HG03442 (cell line): ENCODE results near the gene TOMM40L.
"Not testable (repeated sequence)": the region's sequence is repeated elsewhere in the genome, so short reads cannot be mapped to it uniquely, and the experiment has no call there.

Experiments used
- ATAC-seq: cut with Tn5 transposase; IDR thresholded peaks from one replicate; pipeline ENCODE4 v1.9.1; 2021; ENCODE audit warnings: mild to moderate bottlenecking, moderate library complexity; ENCODE audit not compliant: unreplicated experiment

The TOMM40L gene

DNA sequence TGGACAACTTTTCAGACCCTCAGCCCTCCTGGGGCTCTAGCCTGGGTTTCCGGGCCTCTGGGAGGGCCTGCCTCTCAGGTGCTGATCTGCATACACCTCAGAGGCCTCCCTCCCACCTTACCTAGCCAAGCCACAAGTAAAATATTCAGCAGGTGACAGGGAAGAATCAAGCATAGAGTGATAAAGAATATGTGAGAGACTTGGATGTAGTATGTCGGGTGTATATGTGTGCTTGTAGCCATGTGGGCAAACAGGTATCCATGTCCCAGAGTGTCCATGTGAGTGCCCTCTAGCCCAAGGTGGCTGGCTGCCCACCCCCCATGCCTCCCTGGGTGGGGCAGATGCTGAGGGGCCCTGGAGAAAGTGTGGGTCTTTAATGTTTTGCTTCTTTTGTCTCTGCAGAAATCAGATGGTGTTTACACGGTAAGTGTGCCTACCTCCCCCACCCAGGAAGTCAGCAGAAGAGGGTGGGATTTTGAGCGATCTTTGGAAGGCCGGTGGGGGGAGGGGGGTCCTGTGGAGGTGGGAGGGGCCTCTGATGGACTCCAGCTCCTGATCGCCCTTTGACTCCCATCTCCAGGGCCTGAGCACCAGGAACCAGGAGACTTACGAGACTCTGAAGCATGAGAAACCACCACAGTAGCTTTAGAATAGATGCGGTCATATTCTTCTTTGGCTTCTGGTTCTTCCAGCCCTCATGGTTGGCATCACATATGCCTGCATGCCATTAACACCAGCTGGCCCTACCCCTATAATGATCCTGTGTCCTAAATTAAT, 7.4 kb upstream of the TOMM40L start:
- no peak for ATAC-seq

DNA sequence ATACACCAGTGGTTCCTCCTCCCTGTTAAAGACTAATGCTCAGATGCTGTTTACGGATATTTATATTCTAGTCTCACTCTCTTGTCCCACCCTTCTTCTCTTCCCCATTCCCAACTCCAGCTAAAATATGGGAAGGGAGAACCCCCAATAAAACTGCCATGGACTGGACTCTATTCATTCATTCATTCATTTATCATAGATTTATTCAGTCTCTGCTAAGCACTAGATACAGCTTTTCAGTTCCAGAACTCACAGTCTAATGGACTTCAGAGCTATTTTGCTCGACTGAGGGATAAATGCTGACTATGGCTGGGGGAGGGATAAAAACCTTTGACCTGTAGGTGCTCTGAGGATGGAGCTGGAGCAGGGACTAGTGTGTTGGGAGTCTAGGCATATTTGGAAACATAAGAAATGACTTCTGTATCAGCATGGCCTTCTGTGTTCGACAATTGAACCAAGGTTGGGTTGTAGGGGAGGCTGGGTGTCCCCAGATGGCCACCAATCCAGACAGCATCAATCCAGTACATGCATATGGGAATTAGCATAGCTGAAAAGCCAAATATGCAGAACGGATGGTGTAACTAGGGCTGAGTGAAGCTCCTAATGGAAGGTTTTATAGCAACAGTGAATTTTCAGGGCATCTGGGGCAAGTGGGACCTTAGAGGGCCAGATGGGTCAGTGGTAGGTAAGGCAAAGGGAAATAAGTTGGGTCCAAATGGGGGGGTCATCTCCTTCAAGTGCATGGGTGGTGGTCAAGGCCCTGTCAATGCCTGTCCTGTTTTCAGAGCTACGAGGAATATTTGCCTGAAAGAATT, 6.6 kb upstream of the TOMM40L start:
- no peak for ATAC-seq

DNA sequence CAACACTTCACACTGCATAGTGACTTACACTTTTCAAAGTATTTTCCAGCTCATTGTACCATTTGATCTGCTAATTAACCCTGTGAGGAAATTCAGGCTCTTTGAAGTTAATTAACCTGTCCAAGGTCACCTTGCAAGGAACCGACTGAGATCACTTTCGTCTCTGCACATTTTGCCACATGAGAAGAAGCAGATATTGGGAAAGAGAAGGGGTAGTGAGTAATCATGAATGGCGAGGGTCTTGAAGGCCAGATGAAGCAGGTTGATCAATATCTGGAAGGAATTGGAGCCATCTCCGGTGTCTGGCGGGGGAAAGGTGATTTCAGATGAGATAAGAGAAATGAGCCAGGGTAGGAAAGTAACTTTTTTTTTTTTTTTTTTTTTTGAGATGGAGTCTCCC, 5.9 kb upstream of the TOMM40L start:
- ATAC-seq = no peak

DNA sequence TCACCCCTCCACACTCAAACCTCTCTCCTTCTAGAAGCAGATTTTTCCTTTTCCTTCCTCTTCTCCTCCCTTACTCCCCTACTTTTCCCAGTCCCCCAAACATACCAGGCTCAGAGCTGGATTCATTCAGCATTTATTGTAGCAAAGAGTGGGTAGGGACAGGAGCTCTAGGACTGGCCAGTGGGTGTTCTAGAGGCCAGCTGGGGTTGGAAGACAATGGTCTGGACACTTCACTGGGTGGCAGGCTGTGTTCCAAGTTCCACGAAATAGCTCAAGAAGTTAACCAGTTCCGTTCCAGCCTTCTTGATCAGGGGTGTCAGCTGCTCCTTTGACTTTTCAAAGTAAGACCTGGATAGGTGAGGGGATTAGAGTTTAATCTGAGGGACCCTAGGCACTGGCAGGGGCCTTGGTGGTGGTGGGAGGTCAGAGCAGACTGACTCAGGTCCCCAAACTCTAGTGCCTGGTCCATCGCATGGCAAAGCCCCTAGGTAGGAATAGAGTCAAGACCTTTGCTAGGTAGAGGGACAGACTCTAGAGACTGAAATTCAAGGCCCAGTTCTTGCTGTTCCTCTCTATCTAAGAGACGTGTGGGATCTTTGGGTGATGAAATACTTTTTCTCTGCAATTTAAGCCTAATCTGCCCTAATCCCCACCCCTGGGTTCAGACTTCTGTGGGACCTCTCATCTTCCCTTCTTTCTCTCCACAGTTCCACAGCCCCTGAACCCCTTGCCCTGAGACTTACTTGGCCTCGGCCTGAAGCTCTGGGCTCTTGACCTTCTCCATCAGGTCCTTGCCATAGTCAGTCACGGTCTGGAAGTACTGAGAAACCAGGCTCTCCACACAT, 3.5 kb upstream of the TOMM40L start:
- ATAC-seq = no peak

DNA sequence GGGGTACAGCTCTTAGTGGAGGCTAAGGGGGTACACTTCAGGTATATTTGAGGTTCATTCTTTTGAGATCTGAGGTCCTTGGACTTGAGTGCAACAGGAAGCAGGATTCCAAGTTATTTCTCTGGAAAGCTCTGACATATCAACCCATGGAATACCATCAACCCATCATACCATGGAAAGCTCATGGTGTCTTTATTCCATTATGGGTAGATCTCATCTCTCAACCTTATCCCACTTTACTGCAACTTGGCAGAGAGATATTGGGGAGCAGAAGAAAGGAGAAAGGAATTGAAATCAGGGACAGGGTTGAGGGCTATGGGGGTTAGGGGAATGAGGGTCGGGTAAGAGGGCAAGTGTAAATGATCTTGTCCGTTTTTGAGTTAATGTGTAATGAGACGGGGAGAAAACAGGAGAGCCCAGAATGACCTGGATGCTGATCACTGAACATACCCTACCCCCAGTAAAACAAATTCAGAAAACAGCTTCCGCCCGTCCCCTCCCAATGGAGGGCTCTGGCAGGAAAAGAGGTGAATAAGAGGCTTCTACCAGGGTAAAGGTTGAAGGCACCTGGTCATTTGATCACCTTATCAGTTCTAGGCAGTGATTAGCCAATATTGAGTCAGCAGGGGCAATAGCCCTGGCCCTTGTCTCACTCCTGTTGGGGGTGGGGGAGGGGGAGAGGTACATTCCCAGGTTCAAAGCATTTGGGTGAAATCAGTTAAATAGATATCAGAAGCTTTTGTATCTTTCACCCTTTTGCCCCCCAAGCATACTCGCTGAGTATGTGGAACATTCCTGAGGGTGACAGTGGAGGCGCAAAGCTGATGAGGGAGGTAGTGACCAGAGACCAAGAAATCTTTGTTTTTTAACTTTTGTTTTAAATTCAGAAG, 1.8 kb upstream of the TOMM40L start:
- ATAC-seq = no peak

DNA sequence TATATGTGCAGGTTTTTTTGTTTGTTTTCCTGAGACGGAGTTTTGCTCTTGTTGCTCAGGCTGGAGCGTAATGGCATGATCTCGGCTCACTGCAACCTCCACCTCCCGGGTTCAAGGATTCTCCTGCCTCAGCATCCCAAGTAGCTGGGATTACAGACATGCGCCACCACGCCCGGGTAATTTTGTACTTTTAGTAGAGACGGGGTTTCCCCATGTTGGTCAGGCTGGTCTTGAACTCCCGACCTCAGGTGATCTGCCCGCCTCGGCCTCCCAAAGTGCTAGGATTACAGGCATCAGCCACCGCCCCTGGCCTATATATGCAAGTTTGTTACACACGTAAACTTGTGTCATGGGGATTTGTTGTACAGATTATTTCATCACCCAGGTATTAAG, 1.2 kb upstream of the TOMM40L start:
- not testable (repeated sequence) for ATAC-seq

DNA sequence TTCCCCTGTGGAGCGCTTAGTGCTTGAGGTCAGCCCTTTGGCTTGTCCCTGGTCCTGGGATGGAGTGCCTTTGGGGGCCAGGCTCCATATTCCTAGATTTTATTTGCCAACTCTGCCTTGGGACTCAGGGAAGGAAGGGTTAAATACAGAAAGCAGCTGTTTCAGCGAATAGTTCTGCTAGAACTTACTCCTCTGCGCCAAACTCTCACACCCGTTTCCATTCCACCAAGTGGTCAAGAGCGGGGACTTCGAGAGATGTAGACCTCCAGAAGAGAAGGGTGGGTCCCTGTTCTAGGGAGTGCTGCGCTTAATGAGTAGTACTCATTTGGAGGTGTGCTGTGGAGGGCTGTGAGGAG, 704 bp upstream of the TOMM40L start:
- ATAC-seq = no peak

DNA sequence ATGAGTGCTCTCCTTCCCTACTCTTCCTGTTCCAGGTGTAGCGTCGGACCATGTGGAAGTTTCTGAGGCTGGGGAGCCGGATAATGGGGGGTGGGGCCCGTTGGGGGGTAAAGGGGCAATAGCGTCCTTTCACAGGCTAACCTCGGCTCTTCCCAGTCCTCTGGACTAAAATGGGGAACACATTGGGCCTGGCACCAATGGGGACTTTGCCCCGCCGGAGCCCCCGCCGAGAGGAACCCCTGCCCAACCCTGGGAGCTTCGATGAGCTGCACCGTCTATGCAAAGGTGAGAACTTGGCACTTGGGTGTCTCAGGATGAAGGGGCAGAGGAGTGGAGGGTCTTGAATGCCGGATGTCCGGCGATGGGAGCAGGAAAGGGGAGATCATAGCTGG, 456 bp downstream of the TOMM40L start:
- no peak for ATAC-seq

DNA sequence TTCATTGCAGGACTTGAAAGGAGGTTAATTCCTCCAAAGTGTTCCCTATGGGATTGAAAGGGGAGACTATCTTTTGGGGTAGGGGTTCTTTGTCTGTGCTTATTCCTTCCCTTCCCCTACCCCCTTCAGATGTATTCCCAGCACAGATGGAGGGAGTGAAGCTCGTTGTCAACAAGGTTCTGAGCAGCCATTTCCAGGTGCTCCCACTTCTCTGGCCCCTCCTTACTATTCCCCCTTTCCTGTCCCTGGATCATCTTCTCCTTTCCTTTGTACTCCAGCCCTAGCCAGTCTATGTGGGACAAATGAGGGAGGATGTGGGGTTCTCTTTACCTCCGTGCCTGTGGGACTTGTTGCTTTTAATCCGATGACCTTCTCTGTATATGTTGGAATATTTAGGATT, 899 bp downstream of the TOMM40L start:
- ATAC-seq = no peak

DNA sequence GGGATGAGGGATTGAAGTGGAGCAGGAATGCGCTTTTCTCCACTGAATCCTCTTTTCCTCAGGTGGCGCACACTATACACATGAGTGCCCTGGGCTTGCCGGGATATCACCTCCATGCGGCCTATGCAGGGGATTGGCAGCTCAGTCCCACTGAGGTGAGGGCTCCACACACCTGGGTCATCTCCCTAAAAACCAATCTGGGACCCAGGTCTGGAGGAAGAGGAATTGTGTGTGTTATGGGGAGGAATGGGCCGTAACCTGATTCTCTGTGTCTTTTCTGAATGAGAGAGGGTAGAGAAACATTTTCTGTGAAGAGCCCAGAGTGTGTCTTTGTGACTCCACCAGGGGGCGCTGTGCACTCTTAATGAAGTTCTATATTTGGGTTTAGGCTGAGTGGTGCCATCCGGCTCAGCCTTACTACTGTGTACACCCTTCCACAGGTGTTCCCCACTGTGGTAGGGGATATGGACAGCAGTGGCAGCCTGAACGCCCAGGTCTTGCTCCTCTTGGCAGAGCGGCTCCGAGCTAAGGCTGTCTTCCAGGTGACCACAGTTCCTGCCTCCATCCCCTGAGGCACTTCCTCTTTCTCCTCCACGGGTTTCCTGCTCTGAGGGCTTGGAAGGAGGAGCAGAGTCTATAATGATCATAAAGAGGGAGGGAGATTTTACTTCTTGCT, 1.5 kb downstream of the TOMM40L start:
- ATAC-seq = peak; percentile 28

DNA sequence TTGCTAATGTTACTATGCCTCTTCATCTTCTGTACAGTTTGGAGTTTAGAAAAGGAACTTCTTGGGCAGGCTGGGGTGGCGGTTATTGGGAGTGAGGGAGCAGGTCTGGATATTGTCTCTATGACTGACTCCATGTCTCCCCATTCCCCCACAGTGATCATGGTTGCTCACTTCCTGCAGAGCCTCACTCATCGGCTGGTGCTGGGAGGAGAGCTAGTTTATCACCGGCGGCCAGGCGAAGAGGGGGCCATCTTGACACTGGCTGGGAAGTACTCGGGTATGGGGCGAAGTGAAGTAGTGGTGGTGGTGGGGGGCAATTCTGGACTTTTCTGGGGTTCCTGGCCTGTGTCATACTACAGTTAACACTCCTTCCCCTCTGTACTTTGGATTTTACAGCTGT, 2.2 kb downstream of the TOMM40L start:
- ATAC-seq = no peak

DNA sequence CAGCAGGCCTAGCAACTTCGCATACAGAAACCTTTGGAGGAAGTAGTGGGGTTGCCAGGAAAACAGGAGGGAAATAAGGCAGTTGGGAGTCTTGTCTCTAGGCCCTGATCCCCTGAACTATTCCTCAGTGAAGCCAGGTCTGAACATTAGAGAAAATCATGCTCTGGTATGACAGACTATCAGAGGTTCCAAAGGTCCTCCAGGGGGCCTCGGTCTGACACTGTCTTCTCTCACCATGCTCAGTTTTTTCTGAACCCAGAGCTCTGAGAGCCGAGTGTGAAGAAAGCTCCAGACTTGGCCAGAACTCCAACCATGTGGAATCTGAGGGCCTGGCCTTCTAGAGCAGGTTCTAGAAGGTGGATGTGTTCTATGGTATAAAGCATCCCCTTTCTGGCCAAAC, 4.0 kb downstream of the TOMM40L start:
- ATAC-seq = no peak

DNA sequence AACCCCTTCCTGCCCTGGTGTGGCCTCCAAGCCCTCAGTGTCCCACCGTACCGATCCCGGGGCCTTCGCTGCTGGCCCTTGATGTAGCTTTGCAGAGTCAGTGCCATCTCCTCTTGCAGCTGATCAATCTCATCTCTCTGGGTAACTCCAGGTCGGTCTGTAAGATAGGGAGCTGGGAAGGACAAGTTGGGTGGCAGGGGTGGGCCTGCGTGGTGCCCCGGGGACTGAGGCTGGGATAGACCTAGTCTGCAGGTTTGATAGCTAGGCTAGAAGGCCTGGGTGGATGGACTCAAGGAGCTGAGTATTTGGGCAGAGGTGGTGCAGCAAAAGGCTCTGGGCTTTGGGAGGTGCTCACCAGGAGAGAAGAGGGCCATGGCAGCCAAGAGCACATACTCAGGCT, 4.9 kb downstream of the TOMM40L start:
- no peak for ATAC-seq

DNA sequence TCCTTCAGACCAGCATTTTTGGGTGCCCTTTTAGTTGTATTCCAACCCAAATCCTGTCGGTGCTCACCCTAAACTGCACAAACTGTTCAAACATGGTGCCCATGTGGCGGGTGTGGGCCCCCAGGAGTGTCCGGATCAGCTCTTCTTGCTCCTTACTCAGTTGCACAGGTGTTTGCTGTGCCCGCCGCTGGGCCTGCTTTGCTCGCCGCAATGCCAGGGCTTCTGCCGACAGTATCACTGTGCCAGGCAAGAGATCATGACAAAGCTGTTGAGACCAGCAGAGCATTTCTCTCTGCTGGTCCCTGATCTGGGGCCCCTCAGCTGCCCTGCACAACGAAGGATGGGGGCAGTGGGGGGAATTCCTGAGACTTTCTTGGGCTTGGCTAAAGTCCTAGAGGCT, 7.2 kb downstream of the TOMM40L start:
- ATAC-seq = no peak

DNA sequence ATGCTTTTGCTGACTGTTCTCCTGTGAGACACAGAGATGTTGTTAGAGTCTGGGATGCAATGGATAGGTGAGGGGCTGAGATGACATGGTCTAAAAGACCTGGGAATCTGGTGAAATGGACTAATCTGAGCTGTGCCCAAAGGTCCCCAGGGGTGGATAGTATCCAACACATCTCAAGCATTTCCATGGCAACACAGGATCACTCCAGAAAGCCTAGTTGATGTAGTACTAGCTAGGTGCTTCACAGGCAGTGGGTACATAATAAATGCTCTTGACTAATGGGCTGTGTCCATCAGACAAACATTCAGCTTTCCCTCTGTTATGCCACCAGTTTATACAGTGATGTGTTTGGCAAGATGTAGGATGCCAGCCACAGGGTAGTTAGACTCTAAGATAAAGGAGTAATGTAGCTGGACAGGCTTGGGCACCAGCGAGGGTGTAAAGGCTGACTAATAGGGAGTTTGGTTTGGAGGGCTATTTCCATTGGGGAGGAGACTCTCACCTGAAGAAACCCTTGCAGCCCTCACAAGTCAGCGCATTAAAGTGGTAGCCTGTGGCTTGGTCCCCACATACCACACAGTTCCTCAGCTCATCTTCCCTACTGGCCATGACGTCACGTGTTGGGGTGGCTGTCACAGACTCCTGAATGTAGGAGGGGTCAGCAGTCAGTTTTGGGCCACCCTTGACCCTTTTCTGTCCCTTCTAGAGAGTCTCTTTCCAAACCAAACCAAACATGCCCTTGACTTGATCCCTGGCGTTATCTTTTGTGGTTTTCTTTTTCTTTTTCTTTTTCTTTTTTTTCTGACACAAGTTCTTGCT, 10.3 kb downstream of the TOMM40L start:
- ATAC-seq = no peak

DNA sequence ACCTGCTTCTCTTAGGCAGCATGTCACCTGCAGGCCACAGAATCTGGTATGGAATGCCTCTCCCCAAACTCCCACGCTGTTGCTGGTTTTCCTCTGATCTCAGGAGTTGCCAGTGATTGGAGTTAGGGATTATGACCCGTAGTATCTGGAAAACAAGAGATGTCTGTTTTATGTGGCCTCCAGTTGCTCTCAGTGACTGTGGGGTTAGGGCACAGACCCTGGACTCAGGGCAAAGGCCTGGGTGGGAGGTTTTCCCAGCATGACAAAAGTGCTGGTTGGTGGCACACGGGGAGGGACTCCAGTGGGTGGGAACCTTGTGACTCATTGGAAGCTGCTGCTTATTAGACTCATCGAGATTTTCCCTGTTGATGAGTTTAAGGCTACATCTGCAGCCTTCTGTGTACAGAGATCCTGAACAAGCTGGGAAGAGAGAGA, 12.2 kb downstream of the TOMM40L start, which contains the start of gene NR1I3:
Gene NR1I3 (minus strand): TSS at position 165 of the 435 bp plus-strand sequence. CDS start 1,638 bp downstream, outside the sequence.
- no peak for ATAC-seq

DNA sequence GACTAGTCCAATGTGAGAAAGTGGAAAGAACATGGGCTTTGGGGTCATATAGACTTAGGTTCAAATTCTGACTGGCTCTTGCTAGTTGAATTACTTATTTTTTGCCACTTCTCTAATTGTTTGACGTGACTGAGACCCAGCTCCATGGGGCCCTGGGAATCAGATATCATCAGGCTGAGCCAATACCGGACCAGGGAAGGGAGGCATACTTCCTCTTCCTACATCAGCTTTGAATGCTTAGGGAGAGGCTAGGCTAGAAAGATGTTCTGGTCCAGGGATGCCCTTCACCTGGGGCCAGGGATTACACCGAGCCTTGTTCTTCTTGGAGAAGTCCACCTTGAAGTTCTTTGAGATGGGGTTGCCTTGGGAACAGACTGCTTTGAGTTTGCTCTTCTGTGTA, 15.8 kb downstream of the TOMM40L start:
- ATAC-seq = no peak

DNA sequence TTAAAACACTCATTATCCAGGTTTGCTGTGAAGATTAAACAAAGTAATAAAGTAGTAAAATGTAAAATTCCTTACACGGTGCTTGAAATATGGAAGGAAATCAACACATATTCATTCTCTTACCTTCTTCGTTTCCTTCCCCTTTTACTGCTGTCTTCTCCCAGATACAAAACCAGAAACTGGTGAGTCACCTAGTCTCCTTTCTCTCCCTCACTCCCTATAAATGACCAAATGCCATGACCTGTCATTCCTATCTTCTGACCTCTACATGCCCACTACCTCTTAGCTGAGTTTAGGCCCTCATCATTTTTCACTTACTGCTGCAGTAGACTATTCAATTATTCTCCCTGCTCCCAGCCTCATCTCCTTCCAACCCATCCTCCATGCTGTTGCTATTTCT, 16.5 kb downstream of the TOMM40L start:
- no peak for ATAC-seq

DNA sequence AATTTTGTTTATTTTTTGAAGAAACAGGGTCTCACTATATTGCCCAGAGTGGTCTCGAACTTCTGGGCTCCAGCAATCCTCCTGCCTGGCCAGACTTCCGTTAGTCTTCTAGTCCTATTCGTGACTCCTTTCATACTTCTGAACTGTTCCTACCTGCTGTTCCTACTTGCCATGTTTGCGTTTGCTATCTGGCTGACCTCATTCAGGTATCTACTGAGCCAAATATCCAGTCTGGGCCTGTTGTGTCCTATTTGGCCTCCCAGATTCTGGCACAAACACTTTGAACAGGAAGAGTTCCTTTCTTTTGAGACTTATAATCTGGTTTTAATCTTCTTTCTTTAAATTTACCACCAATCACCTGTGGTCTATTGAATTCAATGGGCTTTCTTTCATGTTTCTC, 19.0 kb downstream of the TOMM40L start:
- no peak for ATAC-seq
